ENCODE results near the gene AKAP1.

AKAP1 gene

GRCh38 chr17:57143919-57144318 is 58.9 kb downstream of the AKAP1 start:
- Histone ChIP-seq H3K4me3 (ENCODE audit: low read length) (no peak overlapping the region), H3K4me1 (ENCODE audit: control insufficient read depth, insufficient read depth, low read length) (no peaks in the 10 kb centered on the region), H3K27me3 (ENCODE audit: control insufficient read depth, insufficient read depth, low read length) (no peaks in the 10 kb centered on the region), H3K36me3 (ENCODE audit: control insufficient read depth, insufficient read depth, low read length) (no peaks in the 10 kb centered on the region), H3K27ac (ENCODE audit: low read depth, low read length) (no peak overlapping the region), H3K9ac (ENCODE audit: low read length) (no peak overlapping the region)

DNA sequence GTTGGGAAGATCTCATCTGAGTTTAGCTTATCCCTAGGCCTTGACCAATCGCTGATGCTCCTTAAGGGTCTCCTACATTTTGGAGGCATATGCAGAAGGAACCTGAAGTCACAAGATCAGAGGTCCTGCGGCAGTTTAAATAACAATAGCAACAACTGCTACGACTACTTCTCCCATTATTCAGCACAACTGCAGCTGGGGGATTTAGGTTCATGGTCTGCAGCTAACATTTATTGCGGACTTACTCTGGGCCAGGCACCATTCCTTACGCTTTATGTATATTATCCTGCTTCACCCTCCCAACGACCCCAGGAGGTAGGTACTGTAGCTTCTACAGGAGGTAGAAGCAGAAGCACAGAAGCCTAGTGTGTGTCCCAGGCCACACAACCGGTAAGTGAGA is 59.5 kb downstream of the AKAP1 start:
- H3K27ac ChIP-seq (ENCODE audit: low read depth, low read length): no peak overlapping the region
- H3K36me3 ChIP-seq (ENCODE audit: control insufficient read depth, insufficient read depth, low read length): no peaks in the 10 kb centered on the region
- no peak overlapping the region for H3K9ac ChIP-seq (ENCODE audit: low read length)
- no peak overlapping the region for H3K4me3 ChIP-seq (ENCODE audit: low read length)
- H3K27me3 ChIP-seq (ENCODE audit: control insufficient read depth, insufficient read depth, low read length): no peaks in the 10 kb centered on the region
- no peaks in the 10 kb centered on the region for H3K4me1 ChIP-seq (ENCODE audit: control insufficient read depth, insufficient read depth, low read length)

DNA sequence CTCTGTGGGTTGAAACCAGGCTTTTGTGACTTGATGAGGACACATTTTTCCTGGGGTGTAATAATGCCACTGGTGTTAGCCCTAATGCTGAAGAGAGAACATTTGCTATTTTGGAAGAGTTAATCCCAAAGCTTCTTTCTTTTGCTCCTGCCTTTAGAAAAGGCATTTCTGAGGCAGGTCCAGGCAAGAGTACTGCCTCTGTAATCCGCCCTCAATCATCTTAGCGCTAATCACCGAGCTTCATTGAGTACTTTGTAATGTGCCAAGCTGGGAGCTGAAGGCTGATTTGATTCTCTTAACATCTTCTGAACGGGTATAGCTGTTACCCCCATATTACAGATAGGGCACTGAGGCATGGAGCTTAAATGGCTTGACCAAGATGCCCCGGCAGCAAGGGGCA is 60.3 kb downstream of the AKAP1 start:
- Histone ChIP-seq H3K36me3 (ENCODE audit: control insufficient read depth, insufficient read depth, low read length) (no peaks in the 10 kb centered on the region), H3K9ac (ENCODE audit: low read length) (no peak overlapping the region), H3K27me3 (ENCODE audit: control insufficient read depth, insufficient read depth, low read length) (no peaks in the 10 kb centered on the region), H3K4me3 (ENCODE audit: low read length) (no peak overlapping the region), H3K4me1 (ENCODE audit: control insufficient read depth, insufficient read depth, low read length) (no peaks in the 10 kb centered on the region), H3K27ac (ENCODE audit: low read depth, low read length) (no peak overlapping the region)

GRCh38 chr17:57146273-57146672 is 61.2 kb downstream of the AKAP1 start:
- no peaks in the 10 kb centered on the region for H3K4me1 ChIP-seq (ENCODE audit: control insufficient read depth, insufficient read depth, low read length)

GRCh38 chr17:57151798-57152197 is 66.8 kb downstream of the AKAP1 start:
- no peaks in the 10 kb centered on the region for H3K4me1 ChIP-seq (ENCODE audit: control insufficient read depth, insufficient read depth, low read length)
- no peaks in the 10 kb centered on the region for H3K36me3 ChIP-seq (ENCODE audit: control insufficient read depth, insufficient read depth, low read length)
- H3K4me3 ChIP-seq (ENCODE audit: low read length): no peak overlapping the region
- no peak overlapping the region for H3K27ac ChIP-seq (ENCODE audit: low read depth, low read length)
- H3K9ac ChIP-seq (ENCODE audit: low read length): no peak overlapping the region
- no peaks in the 10 kb centered on the region for H3K27me3 ChIP-seq (ENCODE audit: control insufficient read depth, insufficient read depth, low read length)

More at GRCh38 chr17:57146273-57146672, 61.2 kb downstream of the AKAP1 start:
- H3K27ac ChIP-seq (ENCODE audit: low read depth, low read length): no peak overlapping the region
- H3K27me3 ChIP-seq (ENCODE audit: control insufficient read depth, insufficient read depth, low read length): no peaks in the 10 kb centered on the region
- H3K36me3 ChIP-seq (ENCODE audit: control insufficient read depth, insufficient read depth, low read length): no peaks in the 10 kb centered on the region
- H3K4me3 ChIP-seq (ENCODE audit: low read length): no peak overlapping the region
- no peak overlapping the region for H3K9ac ChIP-seq (ENCODE audit: low read length)

DNA sequence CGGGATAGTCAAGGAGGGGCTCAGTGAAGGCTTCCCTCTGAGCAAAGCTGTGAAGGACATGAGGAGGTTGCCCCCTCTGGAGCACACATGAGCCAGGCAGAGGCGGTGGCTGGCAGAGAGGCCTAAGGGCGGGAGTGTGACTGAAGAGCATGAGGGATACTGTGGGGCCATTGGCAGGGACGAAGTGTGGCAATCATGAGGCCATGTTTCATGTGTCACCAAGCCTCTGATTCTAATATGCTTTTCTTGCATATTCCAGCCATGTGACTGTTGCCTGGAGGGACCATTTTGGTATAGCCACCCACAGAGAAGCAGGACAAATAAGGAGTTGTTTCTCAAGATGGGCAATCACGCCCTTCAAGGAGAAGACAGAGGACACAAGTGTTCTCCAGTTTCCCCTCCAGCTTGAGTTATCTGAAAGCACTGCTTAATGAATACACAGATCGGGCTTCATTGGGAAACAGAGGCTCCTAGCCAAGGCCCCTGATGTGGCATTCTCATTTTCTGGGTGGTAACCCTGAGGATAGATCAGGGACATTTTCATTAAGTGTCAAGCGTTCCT is 68.0 kb downstream of the AKAP1 start:
- no peak overlapping the region for H3K4me3 ChIP-seq (ENCODE audit: low read length)
- H3K36me3 ChIP-seq (ENCODE audit: control insufficient read depth, insufficient read depth, low read length): no peaks in the 10 kb centered on the region
- H3K27me3 ChIP-seq (ENCODE audit: control insufficient read depth, insufficient read depth, low read length): no peaks in the 10 kb centered on the region
- no peak overlapping the region for H3K27ac ChIP-seq (ENCODE audit: low read depth, low read length)
- H3K4me1 ChIP-seq (ENCODE audit: control insufficient read depth, insufficient read depth, low read length): no peaks in the 10 kb centered on the region
- H3K9ac ChIP-seq (ENCODE audit: low read length): no peak overlapping the region

- Histone ChIP-seq H3K36me3 (ENCODE audit: control insufficient read depth, insufficient read depth, low read length) (no peaks in the 10 kb centered on the region), H3K27me3 (ENCODE audit: control insufficient read depth, insufficient read depth, low read length) (no peaks in the 10 kb centered on the region), H3K4me3 (ENCODE audit: low read length) (no peak overlapping the region), H3K4me1 (ENCODE audit: control insufficient read depth, insufficient read depth, low read length) (no peaks in the 10 kb centered on the region), H3K27ac (ENCODE audit: low read depth, low read length) (no peak overlapping the region), H3K9ac (ENCODE audit: low read length) (no peak overlapping the region)
Observed at GRCh38 chr17:57154921-57155320, 69.9 kb downstream of the AKAP1 start.

GRCh38 chr17:57158325-57158724 is 73.3 kb downstream of the AKAP1 start:
- Histone ChIP-seq H3K9ac (ENCODE audit: low read length) (no peak overlapping the region), H3K27ac (ENCODE audit: low read depth, low read length) (no peak overlapping the region), H3K4me1 (ENCODE audit: control insufficient read depth, insufficient read depth, low read length) (no peaks in the 10 kb centered on the region), H3K36me3 (ENCODE audit: control insufficient read depth, insufficient read depth, low read length) (no peaks in the 10 kb centered on the region), H3K27me3 (ENCODE audit: control insufficient read depth, insufficient read depth, low read length) (no peaks in the 10 kb centered on the region), H3K4me3 (ENCODE audit: low read length) (no peak overlapping the region)

DNA sequence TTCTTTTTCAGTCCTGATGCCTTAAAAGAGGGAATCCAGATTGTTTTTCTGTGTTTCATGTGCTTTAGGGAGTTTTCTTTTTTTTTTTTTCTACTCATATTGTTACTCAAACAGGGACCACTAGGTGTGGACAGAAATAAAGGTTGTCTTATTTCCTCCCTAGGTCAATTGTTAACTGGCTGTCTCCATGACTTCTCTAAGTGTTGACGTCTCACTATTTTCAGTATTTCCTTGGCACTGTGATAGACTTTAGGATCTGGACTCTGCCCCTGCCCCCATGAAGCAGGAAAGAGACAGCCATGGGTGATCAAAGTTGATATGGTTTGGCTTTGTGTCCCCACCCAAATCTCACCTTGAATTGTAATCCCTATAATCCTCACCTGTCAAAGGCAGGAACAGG is 73.7 kb downstream of the AKAP1 start:
- H3K9ac ChIP-seq (ENCODE audit: low read length): no peak overlapping the region
- no peak overlapping the region for H3K27ac ChIP-seq (ENCODE audit: low read depth, low read length)
- H3K36me3 ChIP-seq (ENCODE audit: control insufficient read depth, insufficient read depth, low read length): no peaks in the 10 kb centered on the region
- no peaks in the 10 kb centered on the region for H3K27me3 ChIP-seq (ENCODE audit: control insufficient read depth, insufficient read depth, low read length)
- H3K4me1 ChIP-seq (ENCODE audit: control insufficient read depth, insufficient read depth, low read length): no peaks in the 10 kb centered on the region
- no peak overlapping the region for H3K4me3 ChIP-seq (ENCODE audit: low read length)

GRCh38 chr17:57160624-57161023 is 75.6 kb downstream of the AKAP1 start:
- Histone ChIP-seq H3K27ac (ENCODE audit: low read depth, low read length) (no peak overlapping the region), H3K36me3 (ENCODE audit: control insufficient read depth, insufficient read depth, low read length) (no peaks in the 10 kb centered on the region), H3K4me3 (ENCODE audit: low read length) (no peak overlapping the region), H3K27me3 (ENCODE audit: control insufficient read depth, insufficient read depth, low read length) (no peaks in the 10 kb centered on the region), H3K4me1 (ENCODE audit: control insufficient read depth, insufficient read depth, low read length) (no peaks in the 10 kb centered on the region), H3K9ac (ENCODE audit: low read length) (no peak overlapping the region)

DNA sequence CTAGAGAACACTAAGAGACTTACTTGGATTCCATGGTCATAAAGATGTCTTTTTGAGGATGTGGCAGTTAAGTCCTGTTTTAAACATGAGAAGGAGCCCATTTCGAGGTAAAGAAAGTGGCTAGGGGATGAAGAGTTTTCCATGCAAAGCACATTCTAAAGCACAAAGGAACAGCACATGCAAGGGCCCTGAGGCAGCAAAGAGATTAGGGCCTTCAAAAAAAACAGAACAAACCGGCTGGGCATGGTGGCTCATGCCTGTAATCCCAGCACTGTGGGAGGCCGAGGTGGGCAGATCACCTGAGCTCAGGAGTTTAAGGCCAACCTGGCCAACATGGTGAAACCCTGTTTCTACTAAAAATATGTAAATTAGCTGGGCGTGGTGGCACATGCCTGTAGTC is 79.8 kb downstream of the AKAP1 start:
- no peaks in the 10 kb centered on the region for H3K36me3 ChIP-seq (ENCODE audit: control insufficient read depth, insufficient read depth, low read length)
- no peaks in the 10 kb centered on the region for H3K4me1 ChIP-seq (ENCODE audit: control insufficient read depth, insufficient read depth, low read length)
- H3K9ac ChIP-seq (ENCODE audit: low read length): no peak overlapping the region
- H3K27ac ChIP-seq (ENCODE audit: low read depth, low read length): no peak overlapping the region
- no peaks in the 10 kb centered on the region for H3K27me3 ChIP-seq (ENCODE audit: control insufficient read depth, insufficient read depth, low read length)
- no peak overlapping the region for H3K4me3 ChIP-seq (ENCODE audit: low read length)

DNA sequence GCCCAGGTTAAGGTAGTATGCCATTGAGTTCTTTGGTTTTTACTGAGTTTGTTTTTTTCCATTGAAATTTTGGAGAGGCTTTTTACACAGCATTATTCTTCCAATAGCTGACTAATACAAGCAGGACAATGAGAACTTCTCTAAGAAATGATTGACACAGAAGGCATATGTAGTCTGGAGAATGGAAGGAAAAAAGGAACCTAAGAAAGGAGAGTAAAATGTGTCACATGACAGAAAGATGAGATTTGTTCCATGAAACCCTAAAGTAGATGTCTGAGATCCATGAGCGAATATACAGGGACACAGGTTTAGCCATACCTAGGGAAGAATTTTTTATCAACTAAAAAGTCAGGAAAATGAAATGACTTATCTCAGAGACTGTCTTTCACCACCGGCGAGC is 80.7 kb downstream of the AKAP1 start:
- H3K4me1 ChIP-seq (ENCODE audit: control insufficient read depth, insufficient read depth, low read length): no peaks in the 10 kb centered on the region
- no peak overlapping the region for H3K27ac ChIP-seq (ENCODE audit: low read depth, low read length)
- H3K9ac ChIP-seq (ENCODE audit: low read length): no peak overlapping the region
- no peaks in the 10 kb centered on the region for H3K27me3 ChIP-seq (ENCODE audit: control insufficient read depth, insufficient read depth, low read length)
- no peak overlapping the region for H3K4me3 ChIP-seq (ENCODE audit: low read length)
- no peaks in the 10 kb centered on the region for H3K36me3 ChIP-seq (ENCODE audit: control insufficient read depth, insufficient read depth, low read length)

- Histone ChIP-seq H3K4me3 (ENCODE audit: low read length) (no peak overlapping the region), H3K4me1 (ENCODE audit: control insufficient read depth, insufficient read depth, low read length) (no peaks in the 10 kb centered on the region), H3K36me3 (ENCODE audit: control insufficient read depth, insufficient read depth, low read length) (no peaks in the 10 kb centered on the region), H3K27me3 (ENCODE audit: control insufficient read depth, insufficient read depth, low read length) (no peaks in the 10 kb centered on the region), H3K9ac (ENCODE audit: low read length) (no peak overlapping the region), H3K27ac (ENCODE audit: low read depth, low read length) (no peak overlapping the region)
Observed at GRCh38 chr17:57166803-57167202, 81.8 kb downstream of the AKAP1 start.

Data from rectal smooth muscle tissue (tissue), 1 donor.